B cell (primary cell): ENCODE results near the gene GCDH. TPM values are rescaled to one million over a fixed set of nuclear protein-coding genes. Genes with fewer than 3 reads are reported as not detected.

ENCODE experiments used
- ATAC-seq: fragments of 200-7000 bp; cut with Tn5 transposase; one replicate; pipeline ENCODE4 v1.10.0; 2021; ENCODE audit warnings: low read depth, mild to moderate bottlenecking, moderate number of reproducible peaks, moderate library complexity
- CTCF ChIA-PET: fragments of 350-600 bp; sonication (Branson Sonifier 250); formaldehyde crosslinking; loops from one replicate; lab custom pipeline; 2021; ENCODE audit warnings: antibody characterized with exemption, inconsistent platforms; lab: Charles Lee
- POLR2A ChIA-PET: fragments of 350-600 bp; sonication (Branson Sonifier 250); formaldehyde crosslinking; loops from one replicate; lab custom pipeline; 2021; ENCODE audit warnings: antibody characterized with exemption; lab: Charles Lee
- DNase-seq: peaks from one replicate; pipeline ENCODE4 v3.0.0; 2013
- H2AFZ ChIP-seq: 2 replicates; pipeline ENCODE4 v1.6.1; 2012; ENCODE audit warnings: mild to moderate bottlenecking, low read depth, low read length; ENCODE audit not compliant: insufficient read depth, poor library complexity, severe bottlenecking
- H3K27ac ChIP-seq, 2 donors: 1 replicate in 1 of 2; 2 replicates in 1 of 2; pipeline ENCODE4 v1.5.1; 2012 to 2013; ENCODE audit warnings: low read length in 2 of 2, mild to moderate bottlenecking in 2 of 2, moderate library complexity in 1 of 2
- H3K27me3 ChIP-seq, 4 experiments: fragments of 200-600 bp in 1 of 4; sonication (generic) in 1 of 4; replicated peaks in 1 of 4; 1 replicate in 2 of 4; 2 replicates in 2 of 4; pipeline versions ENCODE4 v1.6.1 to v1.7.0; 2013 to 2016; ENCODE audit warnings: low read length in 3 of 4, mild to moderate bottlenecking in 2 of 4, mixed read lengths in 1 of 4, moderate library complexity in 1 of 4; ENCODE audit not compliant: insufficient read depth in 4 of 4, control insufficient read depth in 3 of 4; ENCODE audit errors: control extremely low read depth in 1 of 4
- H3K36me3 ChIP-seq, 2 experiments: replicated peaks in 1 of 2; 1 replicate in 1 of 2; 2 replicates in 1 of 2; pipeline versions ENCODE4 v1.6.1 to v1.7.1; 2013; ENCODE audit warnings: low read length in 1 of 2; ENCODE audit not compliant: insufficient read depth in 2 of 2, control insufficient read depth in 1 of 2; ENCODE audit errors: control extremely low read depth in 1 of 2, extremely low read depth in 1 of 2
- H3K4me1 ChIP-seq, 2 donors: fragments of 200-600 bp in 1 of 2; sonication (generic) in 1 of 2; 1 replicate in 1 of 2; 2 replicates in 1 of 2; pipeline versions ENCODE4 v1.5.1 to v1.6.1; 2013 to 2017; ENCODE audit warnings: low read length in 2 of 2; ENCODE audit not compliant: control insufficient read depth in 2 of 2, insufficient read depth in 2 of 2
- H3K4me2 ChIP-seq: replicated peaks from 2 replicates; pipeline ENCODE3; 2012; ENCODE audit warnings: mild to moderate bottlenecking, low read depth, low read length; ENCODE audit not compliant: poor library complexity, severe bottlenecking
- H3K4me3 ChIP-seq, 5 experiments: fragments of 200-600 bp in 1 of 5; sonication (generic) in 1 of 5; 1 replicate in 3 of 5; 2 replicates in 2 of 5; pipeline versions ENCODE4 v1.5.1 to v1.7.0; 2011 to 2016; ENCODE audit warnings: low read length in 4 of 5, mild to moderate bottlenecking in 4 of 5, low read depth in 2 of 5, control low read depth in 1 of 5, moderate library complexity in 1 of 5; ENCODE audit not compliant: insufficient read depth in 1 of 5; ENCODE audit errors: control extremely low read depth in 1 of 5, extremely low read depth in 1 of 5
- H3K79me2 ChIP-seq: fragments of 200-600 bp; sonication (generic); one replicate; pipeline ENCODE4 v1.6.0; 2016; ENCODE audit warnings: low read length; ENCODE audit not compliant: control insufficient read depth, insufficient read depth
- H3K9ac ChIP-seq: fragments of 200-600 bp; sonication (generic); 2 replicates; pipeline ENCODE4 v1.6.1; 2017; ENCODE audit warnings: mild to moderate bottlenecking, low read length, moderate library complexity
- H3K9me3 ChIP-seq, 3 donors: one replicate each; pipeline versions ENCODE4 v1.6.1 to v1.7.1; 2013; ENCODE audit warnings: low read length in 2 of 3; ENCODE audit not compliant: control insufficient read depth in 2 of 3, insufficient read depth in 1 of 3; ENCODE audit errors: control extremely low read depth in 1 of 3
- H4K20me1 ChIP-seq: 2 replicates; pipeline ENCODE4 v1.6.0; 2012; ENCODE audit warnings: mild to moderate bottlenecking, low read length; ENCODE audit not compliant: insufficient read depth, control insufficient read depth, poor library complexity, severe bottlenecking
- H3K27ac Mint-ChIP-seq: one replicate; pipeline ENCODE4 v1.8.0; 2021; ENCODE audit warnings: mixed read lengths
- H3K27me3 Mint-ChIP-seq: one replicate; pipeline ENCODE4 v1.8.0; 2021; ENCODE audit warnings: mixed read lengths
- H3K4me1 Mint-ChIP-seq: one replicate; pipeline ENCODE4 v1.8.0; 2021; ENCODE audit warnings: mixed read lengths
- H3K4me3 Mint-ChIP-seq: one replicate; pipeline ENCODE4 v1.8.0; 2021; ENCODE audit warnings: mixed read lengths
- H3K9me3 Mint-ChIP-seq: one replicate; pipeline ENCODE4 v1.8.0; 2022; ENCODE audit warnings: mixed read lengths; ENCODE audit not compliant: insufficient read depth
- CTCF ChIP-seq: fragments of 200-600 bp; IDR thresholded peaks from one replicate; pipeline ENCODE4 v1.8.0; 2022; ENCODE audit warnings: antibody characterized with exemption, mild to moderate bottlenecking
- EZH2 ChIP-seq: IDR thresholded peaks from 2 replicates; pipeline ENCODE4 v1.6.1; 2012; ENCODE audit warnings: borderline replicate concordance, low read depth, mild to moderate bottlenecking, moderate library complexity, low read length; ENCODE audit not compliant: insufficient read depth, poor library complexity, severe bottlenecking
- WGBS: methylation state at CpG from one replicate; pipeline ENCODE4 v1.1.5; 2013; ENCODE audit warnings: missing lambda C conversion rate; ENCODE audit not compliant: insufficient coverage; 5-methylcytosine and 5-hydroxymethylcytosine counted together
- intact Hi-C: fragments of 100-400 bp; cut with micrococcal nuclease; formaldehyde crosslinking; loops from one replicate; pipeline ENCODE4 v1.10.0; 2022
- polyA plus RNA-seq: library from polyadenylated mRNA; depleted of rRNA; stranded (reverse); fragments of >200 nt; gene quantifications from 2 replicates; pipeline ENCODE4 v1.2.3, GENCODE V29; 2012
- total RNA-seq, 2 donors: library from RNA; stranded (reverse); fragments of 120-200 nt in 1 of 2; gene quantifications; 1 replicate in 1 of 2; 2 replicates in 1 of 2; pipeline versions ENCODE4 v1.2.3 to v1.2.4, GENCODE V29; 2013 to 2022

GCDH gene
- total and polyA plus RNA-seq, 2 donors (not counting 1 experiment from before 2014, with no cell fraction given), result 48.9 to 61.2 TPM

DNA sequence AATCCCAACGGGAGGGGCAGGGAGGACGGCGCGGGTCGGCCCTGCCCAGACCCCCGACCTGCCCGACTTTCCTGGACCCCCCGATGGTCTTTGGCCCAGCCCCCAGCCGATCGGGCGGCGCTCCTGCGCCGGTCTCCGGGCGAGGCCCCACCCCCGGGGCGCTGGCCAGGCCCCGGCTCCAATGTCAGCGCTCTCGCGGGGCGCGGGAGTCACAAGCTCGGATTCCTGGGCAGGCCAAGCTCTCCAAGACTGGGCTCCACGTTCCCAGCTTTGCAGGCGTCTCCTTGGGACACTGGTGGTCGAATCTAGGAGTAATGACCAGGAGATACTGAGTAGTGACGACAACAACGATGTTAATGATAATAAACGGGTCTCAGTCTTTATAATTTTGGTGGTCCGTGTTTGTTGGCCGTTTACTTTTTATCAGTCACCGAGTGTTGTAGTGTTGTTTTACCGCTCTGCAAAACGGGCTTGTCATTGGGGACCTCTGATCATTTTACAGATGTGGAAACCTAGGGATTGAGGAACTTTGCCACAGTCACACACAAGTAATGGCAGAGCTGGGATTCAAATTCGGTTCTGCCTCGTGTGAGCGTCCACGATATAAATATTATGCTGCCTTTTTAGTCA, 55.2 kb downstream of the GCDH start:
- TF ChIP-seq EZH2, result no peak
- TF ChIP-seq CTCF, result no peak
- Histone ChIP-seq H3K4me1 (peaks cover 15 to 38% of the 10 kb centered on the region in 2 donors), H3K27ac (peak overlapping the region; percentile 68 to 86), H3K4me2 (peak overlapping the region; percentile 94), H4K20me1 (peaks cover 34% of the 10 kb centered on the region), H3K9ac (peak overlapping the region; percentile 94), H3K9me3 (peaks cover 0 to 7% (median 0%) of the 10 kb centered on the region in 3 donors), H3K27me3 (no peaks in the 10 kb centered on the region), H2AFZ (peak overlapping the region; percentile 71), H3K36me3 (peaks cover 0 to 75% of the 10 kb centered on the region in 2 experiments), H3K79me2 (peaks cover 40% of the 10 kb centered on the region), H3K4me3 (peak overlapping the region; percentile 55 to 90 (median 61))
- peak; percentile 48 for ATAC-seq
- peak overlapping the region; percentile 92 for H3K4me3 Mint-ChIP-seq
- no peaks in the 10 kb centered on the region for H3K27me3 Mint-ChIP-seq
- H3K4me1 Mint-ChIP-seq, result peaks cover 43% of the 10 kb centered on the region
- under 1% methylated on average over 35 of the region's 40 CpGs for WGBS
- intact Hi-C loops, result no loop called here
- H3K27ac Mint-ChIP-seq, result peak overlapping the region; percentile 92
- H3K9me3 Mint-ChIP-seq, result no peaks in the 10 kb centered on the region
- POLR2A ChIA-PET, result interaction anchor here (0.6 to 0.9 kb wide), 2 partner anchors 18 to 148 kb away, joined by 4 to 7 read pairs; no protein-coding TSS in a partner anchor
- CTCF ChIA-PET, result interaction anchor here (1.0 to 1.4 kb wide), 4 partner anchors 9 to 149 kb away, joined by 3 to 5 read pairs (median 3); partner anchors contain the start of gene GADD45GIP1
- no peak for DNase-seq
